GM12878 (cell line): ENCODE measurements around the gene SPATA2.

Experiments
- MTA2 ChIP-seq: fragments of 450-650 bp; IDR thresholded peaks from 2 replicates; pipeline ENCODE4 v1.6.1; 2016; ENCODE audit warnings: low read depth, mild to moderate bottlenecking, moderate library complexity
- NFYB ChIP-seq: IDR thresholded peaks from 2 replicates; pipeline ENCODE4 v1.6.1; 2011; ENCODE audit warnings: low read depth, mild to moderate bottlenecking, low read length, improper control_type of control experiment, moderate library complexity; ENCODE audit not compliant: insufficient read depth
- NKRF ChIP-seq: fragments of 450-650 bp; conservative IDR thresholded peaks from 2 replicates; pipeline ENCODE4 v1.6.1; 2017; ENCODE audit warnings: mild to moderate bottlenecking, moderate library complexity
- POLR2AphosphoS2 ChIP-seq: IDR thresholded peaks from 2 replicates; pipeline ENCODE4 v1.6.1; 2011; ENCODE audit warnings: low read depth, mild to moderate bottlenecking, low read length, improper control_type of control experiment, moderate library complexity
- TAF1 ChIP-seq: IDR thresholded peaks from 2 replicates; pipeline ENCODE4 v1.6.1; 2011; ENCODE audit warnings: mild to moderate bottlenecking, low read depth, low read length, borderline replicate concordance
- TF ChIP-seq, protein P1 (sequence below), 3 experiments: IDR thresholded peaks in 2 of 3; conservative IDR thresholded peaks in 1 of 3; 2 replicates each; pipeline ENCODE4 v1.5.1; 2011; ENCODE audit warnings: low read depth in 3 of 3, low read length in 3 of 3, mild to moderate bottlenecking in 3 of 3, control low read depth in 2 of 3, moderate library complexity in 2 of 3, inconsistent platforms in 1 of 3, mixed read lengths in 1 of 3; ENCODE audit not compliant: control insufficient read depth in 2 of 3, insufficient read depth in 1 of 3; ENCODE audit errors: extremely low read depth in 1 of 3

GRCh38 chr20:49907405-49908257, 7.7 kb downstream of the SPATA2 start:
- no peak for TF ChIP-seq NKRF
- no peak for TF ChIP-seq TAF1
- no peak for TF ChIP-seq MTA2
- no peak for TF ChIP-seq POLR2AphosphoS2
- TF ChIP-seq NFYB: no peak
- TF ChIP-seq, protein P1, sequence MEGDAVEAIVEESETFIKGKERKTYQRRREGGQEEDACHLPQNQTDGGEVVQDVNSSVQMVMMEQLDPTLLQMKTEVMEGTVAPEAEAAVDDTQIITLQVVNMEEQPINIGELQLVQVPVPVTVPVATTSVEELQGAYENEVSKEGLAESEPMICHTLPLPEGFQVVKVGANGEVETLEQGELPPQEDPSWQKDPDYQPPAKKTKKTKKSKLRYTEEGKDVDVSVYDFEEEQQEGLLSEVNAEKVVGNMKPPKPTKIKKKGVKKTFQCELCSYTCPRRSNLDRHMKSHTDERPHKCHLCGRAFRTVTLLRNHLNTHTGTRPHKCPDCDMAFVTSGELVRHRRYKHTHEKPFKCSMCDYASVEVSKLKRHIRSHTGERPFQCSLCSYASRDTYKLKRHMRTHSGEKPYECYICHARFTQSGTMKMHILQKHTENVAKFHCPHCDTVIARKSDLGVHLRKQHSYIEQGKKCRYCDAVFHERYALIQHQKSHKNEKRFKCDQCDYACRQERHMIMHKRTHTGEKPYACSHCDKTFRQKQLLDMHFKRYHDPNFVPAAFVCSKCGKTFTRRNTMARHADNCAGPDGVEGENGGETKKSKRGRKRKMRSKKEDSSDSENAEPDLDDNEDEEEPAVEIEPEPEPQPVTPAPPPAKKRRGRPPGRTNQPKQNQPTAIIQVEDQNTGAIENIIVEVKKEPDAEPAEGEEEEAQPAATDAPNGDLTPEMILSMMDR (IDR thresholded peaks at IDR 0.05 in 2 of 3, conservative IDR thresholded peaks at IDR 0.05 in 1 of 3; ENCODE audit: control insufficient read depth in 2 of 3, extremely low read depth in 1 of 3, insufficient read depth in 1 of 3, low read depth in 3 of 3, low read length in 3 of 3): no peak
